ENCODE measurements around the gene ZNF22. TPM values are rescaled to one million over a fixed set of nuclear protein-coding genes. Genes with fewer than 3 reads are reported as not detected.
A peak's percentile ranks its signal among the peaks of the same experiment; 100 is the strongest.

The ZNF22 gene
- total RNA-seq, 1 experiment from 2014 or later = 36.9 TPM

DNA sequence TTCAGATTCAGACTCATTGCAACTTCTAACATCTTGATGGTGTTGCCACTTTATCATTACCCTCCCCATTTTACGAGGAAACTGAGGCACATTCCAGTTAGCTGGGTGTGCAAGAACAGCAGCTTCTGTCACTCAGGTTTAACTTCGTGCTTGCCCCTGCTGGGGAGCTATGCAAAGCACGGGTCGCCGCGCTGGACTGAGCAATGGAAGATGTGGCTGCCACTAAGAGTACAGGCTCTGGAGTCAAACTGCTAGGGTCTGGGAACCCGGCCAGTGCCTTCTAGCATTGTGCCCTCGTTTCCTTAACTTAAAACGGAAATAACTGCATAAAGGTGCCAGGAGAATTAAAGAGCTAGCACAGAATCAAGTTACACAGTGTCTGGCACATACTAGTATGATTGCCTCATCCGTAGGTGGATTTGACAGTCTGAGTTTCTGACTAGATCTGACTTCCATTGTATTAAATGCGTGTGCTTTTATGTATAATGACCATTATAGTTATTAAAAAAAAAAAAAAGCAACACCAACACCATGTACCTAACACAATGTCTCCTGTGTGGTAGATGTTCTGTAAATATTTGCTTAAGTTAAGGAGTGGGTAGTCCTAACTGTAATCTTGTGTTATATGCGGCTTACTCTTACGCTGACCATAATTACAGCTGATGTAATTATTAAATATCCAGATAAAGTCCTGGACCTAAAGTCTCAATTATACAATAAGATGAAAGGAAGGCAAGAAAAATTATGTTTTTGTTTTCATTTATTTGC is 842 bp downstream of the ZNF22 start:
- H3K18ac ChIP-seq (ENCODE audit: insufficient read length, low read depth, low read length) = peak overlapping the region; percentile 8
- Mint-ChIP-seq H3K27ac (no peak overlapping the region), H3K27me3 (ENCODE audit: low read depth) (peaks cover 12% of the 10 kb centered on the region)

More for the DNA sequence above, 842 bp downstream of the ZNF22 start:
- Histone ChIP-seq H2BK12ac (ENCODE audit: insufficient read length, low read depth, low read length) (no peak overlapping the region), H4K20me1 (ENCODE audit: control insufficient read depth, insufficient read depth, insufficient read length) (no peaks in the 10 kb centered on the region), H3K4me2 (ENCODE audit: insufficient read depth, insufficient read length, low read length) (peak overlapping the region; percentile 83), H3K9ac (ENCODE audit: extremely low read depth, insufficient read length, low read length) (peak overlapping the region; percentile 74), H3K27ac (ENCODE audit: insufficient read length, low read depth, low read length) (no peak overlapping the region), H3K4me1 (ENCODE audit: insufficient read depth, low read length) (no peaks in the 10 kb centered on the region; the same call in none of the 2 replicates), H2BK20ac (ENCODE audit: low read depth, low read length, poor library complexity, severe bottlenecking) (no peak overlapping the region), H3K56ac (ENCODE audit: insufficient read length, low read depth, low read length) (no peak overlapping the region), H2BK5ac (ENCODE audit: insufficient read length, low read length) (no peak overlapping the region), H2BK15ac (ENCODE audit: low read depth, low read length) (no peak overlapping the region), H2BK120ac (ENCODE audit: low read depth, low read length, poor library complexity, severe bottlenecking) (no peak overlapping the region), H3K23me2 (ENCODE audit: insufficient read length, low read depth, low read length, poor library complexity, severe bottlenecking) (peaks cover 5% of the 10 kb centered on the region), H4K5ac (ENCODE audit: insufficient read length, low read depth, low read length) (no peak overlapping the region), H3K4ac (ENCODE audit: low read depth, low read length) (no peak overlapping the region), H3K79me1 (ENCODE audit: insufficient read depth, low read depth, low read length, poor library complexity, severe bottlenecking) (peaks cover 2% of the 10 kb centered on the region), H3K23ac (ENCODE audit: insufficient read length, low read depth, low read length) (no peak overlapping the region), H4K91ac (ENCODE audit: insufficient read length, low read depth, low read length) (no peak overlapping the region), H4K8ac (replicated peaks; ENCODE audit: insufficient read length, low read depth, low read length) (no peak overlapping the region), H3T11ph (ENCODE audit: low read length) (no peak overlapping the region), H2AK5ac (ENCODE audit: insufficient read length, low read length) (no peak overlapping the region), H2AFZ (ENCODE audit: low read length) (no peak overlapping the region), H3K9me3 (ENCODE audit: control insufficient read depth, low read depth, low read length) (no peaks in the 10 kb centered on the region), H3K14ac (ENCODE audit: insufficient read depth, low read length) (no peak overlapping the region; the same call in 1 of the 2 replicates), H3K79me2 (ENCODE audit: insufficient read depth, low read length) (no peaks in the 10 kb centered on the region; the same call in 1 of the 2 replicates), H3K27me3 (ENCODE audit: insufficient read depth, low read length) (no peaks in the 10 kb centered on the region)
- TF ChIP-seq, protein P1, sequence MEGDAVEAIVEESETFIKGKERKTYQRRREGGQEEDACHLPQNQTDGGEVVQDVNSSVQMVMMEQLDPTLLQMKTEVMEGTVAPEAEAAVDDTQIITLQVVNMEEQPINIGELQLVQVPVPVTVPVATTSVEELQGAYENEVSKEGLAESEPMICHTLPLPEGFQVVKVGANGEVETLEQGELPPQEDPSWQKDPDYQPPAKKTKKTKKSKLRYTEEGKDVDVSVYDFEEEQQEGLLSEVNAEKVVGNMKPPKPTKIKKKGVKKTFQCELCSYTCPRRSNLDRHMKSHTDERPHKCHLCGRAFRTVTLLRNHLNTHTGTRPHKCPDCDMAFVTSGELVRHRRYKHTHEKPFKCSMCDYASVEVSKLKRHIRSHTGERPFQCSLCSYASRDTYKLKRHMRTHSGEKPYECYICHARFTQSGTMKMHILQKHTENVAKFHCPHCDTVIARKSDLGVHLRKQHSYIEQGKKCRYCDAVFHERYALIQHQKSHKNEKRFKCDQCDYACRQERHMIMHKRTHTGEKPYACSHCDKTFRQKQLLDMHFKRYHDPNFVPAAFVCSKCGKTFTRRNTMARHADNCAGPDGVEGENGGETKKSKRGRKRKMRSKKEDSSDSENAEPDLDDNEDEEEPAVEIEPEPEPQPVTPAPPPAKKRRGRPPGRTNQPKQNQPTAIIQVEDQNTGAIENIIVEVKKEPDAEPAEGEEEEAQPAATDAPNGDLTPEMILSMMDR (conservative IDR thresholded peaks at IDR 0.05) = peak; percentile 29; the same call in 2 of the 3 replicates
- WGBS (ENCODE audit: extremely low coverage, insufficient read length, low lambda C conversion rate) = no CpG with 5 or more reads among the region's 13 CpGs
- peaks cover 12 to 27% of the 10 kb centered on the region in 2 experiments; a peak in 4 of 5 replicates for H3K9me3 Mint-ChIP-seq
- H3K36me3 Mint-ChIP-seq (ENCODE audit: insufficient read depth in 1 of 3, low read depth in 3 of 3) = peaks cover 28 to 42% (median 29%) of the 10 kb centered on the region in 3 experiments
- peak; percentile 42 for DNase-seq
- peaks cover 30 to 37% of the 10 kb centered on the region in 2 experiments for H3K4me1 Mint-ChIP-seq
- H3K4me3 Mint-ChIP-seq = peak overlapping the region; percentile 79 to 81

Data from H9 (cell line).